Mesodermal cell (in vitro differentiated cells): ENCODE measurements around the gene KLHL2.
"Not testable (repeated sequence)": the region's sequence is repeated elsewhere in the genome, so short reads cannot be mapped to it uniquely, and the experiment has no call there.

Experiments
- H3K27ac ChIP-seq: 2 replicates; pipeline ENCODE4 v1.7.0; 2013; ENCODE audit warnings: mild to moderate bottlenecking, low read depth, low read length, moderate library complexity; ENCODE audit not compliant: severe bottlenecking
- H3K36me3 ChIP-seq: 2 replicates; pipeline ENCODE4 v1.7.1; 2013; ENCODE audit warnings: mild to moderate bottlenecking, low read length, moderate library complexity; ENCODE audit not compliant: control insufficient read depth, insufficient read depth
- H3K4me1 ChIP-seq: one replicate; pipeline ENCODE4 v1.7.1; 2013; ENCODE audit warnings: mild to moderate bottlenecking, low read length; ENCODE audit not compliant: insufficient read depth, control insufficient read depth, poor library complexity, severe bottlenecking
- H3K4me3 ChIP-seq: 2 replicates; pipeline ENCODE4 v1.7.0; 2013; ENCODE audit warnings: low read length, control low read depth, mild to moderate bottlenecking; ENCODE audit not compliant: insufficient read depth, poor library complexity, severe bottlenecking; ENCODE audit errors: extremely low read depth
- H3K9me3 ChIP-seq: 2 replicates; pipeline ENCODE4 v1.7.1; 2013; ENCODE audit warnings: mild to moderate bottlenecking, low read length, moderate library complexity; ENCODE audit not compliant: control insufficient read depth
- WGBS, 2 experiments: methylation state at CpG; one replicate each; pipeline ENCODE4 v1.1.5; 2013; ENCODE audit warnings: missing lambda C conversion rate in 2 of 2; ENCODE audit not compliant: insufficient coverage in 2 of 2; 5-methylcytosine and 5-hydroxymethylcytosine counted together

The KLHL2 gene

DNA sequence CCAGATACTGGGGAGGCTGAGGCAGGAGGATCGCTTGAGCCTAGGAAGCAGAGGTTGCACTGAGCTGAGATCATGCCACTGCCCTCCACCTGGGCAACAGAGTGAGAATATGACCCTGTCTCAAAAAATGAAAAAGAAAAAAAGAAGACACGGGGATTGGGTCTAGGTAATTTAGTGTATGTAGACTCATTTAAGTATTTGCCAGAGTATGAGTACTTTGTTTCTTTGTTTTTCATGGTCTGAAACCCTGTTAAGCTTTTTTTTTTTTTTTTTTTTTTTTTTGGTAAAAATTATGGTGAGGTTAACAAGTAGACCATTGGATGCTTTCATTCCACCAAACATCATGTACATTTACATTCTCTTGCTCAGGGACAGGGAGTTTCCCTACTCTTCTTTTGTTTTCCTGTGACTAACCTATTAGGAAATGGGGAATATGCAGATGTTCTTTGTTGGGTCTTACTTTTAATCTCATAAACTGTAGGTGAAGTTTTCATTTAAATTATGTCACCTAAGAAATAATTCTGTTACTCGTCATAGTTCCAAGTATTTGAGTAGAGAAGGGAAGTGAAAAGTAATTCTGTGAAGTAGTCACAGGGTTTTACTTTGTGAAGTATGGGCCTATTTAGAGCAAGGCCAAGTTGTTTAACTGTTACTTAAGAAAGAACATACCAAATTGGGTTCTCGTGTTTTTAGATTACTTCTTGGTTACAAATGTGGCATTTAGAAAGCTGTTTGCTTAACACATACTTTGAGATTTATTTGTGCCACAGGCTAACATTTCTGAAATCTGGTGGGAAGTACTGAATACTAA is 25.5 kb downstream of the KLHL2 start:
- 90 to 92% methylated on average over 3 of the region's 4 CpGs for WGBS, 2 experiments

DNA sequence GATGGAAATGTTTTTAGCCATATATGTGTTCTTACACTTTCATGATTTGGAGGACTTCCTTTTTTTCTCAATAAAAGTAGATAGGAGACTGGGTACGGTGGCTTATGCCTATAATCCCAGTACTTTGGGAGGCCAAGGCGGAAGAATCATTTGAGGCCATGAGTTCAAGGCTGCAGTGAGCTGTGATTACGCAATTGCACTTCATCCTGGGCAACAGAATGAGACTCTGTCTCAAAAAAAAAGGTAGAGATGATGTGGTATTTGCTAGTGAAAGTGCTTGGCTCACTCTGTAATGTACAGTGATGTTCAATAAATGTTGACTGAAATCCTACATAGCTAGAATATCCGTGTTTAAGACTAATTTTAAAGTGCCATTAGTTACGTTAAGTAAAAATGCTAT is 27.4 kb downstream of the KLHL2 start:
- Histone ChIP-seq H3K36me3 (peaks cover 4% of the 10 kb centered on the region), H3K9me3 (no peaks in the 10 kb centered on the region), H3K4me1 (peaks cover 2% of the 10 kb centered on the region), H3K27ac (no peak overlapping the region), H3K4me3 (no peak overlapping the region)
- WGBS, 2 experiments, result 81 to 87% methylated on average over 2 of the region's 5 CpGs

More for the DNA sequence above, 25.5 kb downstream of the KLHL2 start:
- not testable (repeated sequence) for H3K4me1 ChIP-seq, H3K27ac ChIP-seq, H3K36me3 ChIP-seq, H3K4me3 ChIP-seq, H3K9me3 ChIP-seq

GRCh38 chr4:165236852-165237251 is 29.5 kb downstream of the KLHL2 start:
- not testable (repeated sequence) for H3K9me3 ChIP-seq, H3K36me3 ChIP-seq, H3K4me3 ChIP-seq, H3K4me1 ChIP-seq, H3K27ac ChIP-seq
- no CpG with 5 or more reads among the region's 1 CpG for WGBS, 2 experiments

DNA sequence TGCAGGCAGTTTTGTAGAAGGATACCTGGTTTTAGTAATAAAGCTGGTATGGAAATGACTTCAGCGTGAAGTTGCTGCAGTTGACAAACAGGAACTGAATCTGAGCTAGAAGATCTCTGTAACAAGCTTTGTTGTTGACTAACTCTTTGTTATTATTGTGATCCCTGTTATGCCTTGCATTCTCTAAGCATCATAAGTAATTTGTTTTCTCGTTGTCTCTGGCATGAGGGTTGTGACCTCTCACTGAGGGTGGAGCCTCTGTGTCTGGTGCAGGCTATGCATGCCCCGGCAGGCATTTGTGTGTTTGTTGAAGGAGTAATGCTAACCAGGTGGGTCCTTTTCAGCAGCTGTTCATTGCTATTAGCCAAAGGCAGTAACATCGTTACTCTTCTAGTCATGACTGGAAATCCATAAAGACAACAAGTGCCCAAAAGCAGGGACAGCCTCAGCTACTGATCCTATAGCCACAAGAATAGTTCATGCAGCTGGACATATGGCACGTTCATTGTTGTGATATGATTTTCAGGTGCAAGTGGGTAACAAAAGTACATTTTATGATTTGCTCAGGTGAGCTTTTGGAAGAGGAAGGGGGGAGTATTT is 30.8 kb downstream of the KLHL2 start:
- not testable (repeated sequence) for H3K4me1 ChIP-seq, H3K36me3 ChIP-seq, H3K4me3 ChIP-seq, H3K27ac ChIP-seq, H3K9me3 ChIP-seq
- 75 to 88% methylated on average over 1 to 2 of the region's 5 CpGs for WGBS, 2 experiments

GRCh38 chr4:165240761-165241160 is 33.4 kb downstream of the KLHL2 start:
- H3K9me3 ChIP-seq, H3K4me1 ChIP-seq, H3K36me3 ChIP-seq, H3K27ac ChIP-seq, H3K4me3 ChIP-seq: not testable (repeated sequence)

DNA sequence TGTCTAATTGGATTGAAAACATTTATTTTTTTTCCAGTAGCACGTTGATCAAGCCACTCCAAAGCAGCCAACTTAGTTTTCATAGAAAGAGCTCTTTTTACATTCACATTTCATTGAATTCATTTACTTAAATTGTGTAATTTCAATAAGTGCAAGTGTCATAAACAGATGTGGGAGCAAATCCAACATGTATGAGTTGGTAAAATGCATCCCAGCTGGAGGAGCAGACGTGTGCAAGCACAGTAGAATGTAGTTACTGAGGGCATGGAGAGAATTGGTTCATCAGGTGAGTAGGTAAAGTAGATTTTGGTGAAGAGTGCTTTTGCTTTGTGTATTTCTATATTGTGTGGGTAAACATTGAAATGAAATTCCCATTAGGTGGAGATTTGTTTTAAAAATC is 36.8 kb downstream of the KLHL2 start:
- not testable (repeated sequence) for H3K36me3 ChIP-seq, H3K4me1 ChIP-seq, H3K4me3 ChIP-seq, H3K9me3 ChIP-seq, H3K27ac ChIP-seq
- 85 to 100% methylated on average over 1 of the region's 2 CpGs for WGBS, 2 experiments

- H3K9me3 ChIP-seq, H3K4me1 ChIP-seq, H3K36me3 ChIP-seq, H3K4me3 ChIP-seq, H3K27ac ChIP-seq: not testable (repeated sequence)
- WGBS, 2 experiments, result 89 to 92% methylated on average over 5 of the region's 10 CpGs
Observed at GRCh38 chr4:165244587-165245186, 37.3 kb downstream of the KLHL2 start.

DNA sequence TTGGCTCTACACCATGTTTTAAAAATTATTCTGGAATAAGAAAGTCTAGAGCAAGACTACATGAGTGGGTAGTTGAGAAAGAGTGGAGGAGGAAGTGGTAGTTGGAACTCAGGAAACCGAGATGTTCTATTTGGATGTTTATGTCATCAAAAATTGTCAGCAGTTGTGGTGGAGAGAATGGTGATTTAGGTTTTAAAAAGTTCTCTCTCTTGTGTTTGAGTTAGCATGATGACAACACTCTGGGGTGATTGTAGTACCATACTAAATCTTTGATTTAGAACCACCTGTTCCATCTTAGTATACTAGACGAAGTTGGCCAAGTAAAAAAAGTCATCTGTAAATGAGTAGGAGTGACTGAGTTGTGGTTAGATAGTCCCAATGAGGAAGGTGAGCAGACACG is 40.7 kb downstream of the KLHL2 start:
- Histone ChIP-seq H3K9me3 (no peaks in the 10 kb centered on the region), H3K36me3 (no peaks in the 10 kb centered on the region), H3K4me1 (no peaks in the 10 kb centered on the region), H3K4me3 (no peak overlapping the region), H3K27ac (no peak overlapping the region)
- 94 to 100% methylated on average over 1 to 2 of the region's 3 CpGs for WGBS, 2 experiments

GRCh38 chr4:165248904-165249303 is 41.5 kb downstream of the KLHL2 start:
- H3K4me1 ChIP-seq, H3K36me3 ChIP-seq, H3K27ac ChIP-seq, H3K4me3 ChIP-seq, H3K9me3 ChIP-seq: not testable (repeated sequence)
- WGBS, 2 experiments, result no CpG with 5 or more reads among the region's 1 CpG

GRCh38 chr4:165254771-165255170 is 47.4 kb downstream of the KLHL2 start:
- WGBS, 2 experiments, result 67 to 94% methylated on average over 1 to 2 of the region's 3 CpGs

GRCh38 chr4:165255439-165255838 is 48.1 kb downstream of the KLHL2 start:
- not testable (repeated sequence) for H3K9me3 ChIP-seq, H3K4me1 ChIP-seq, H3K4me3 ChIP-seq, H3K27ac ChIP-seq, H3K36me3 ChIP-seq
- 100% methylated on average over 1 of the region's 4 CpGs; no CpG with 5 or more reads in 1 of the 2 experiments for WGBS, 2 experiments

More at GRCh38 chr4:165254771-165255170, 47.4 kb downstream of the KLHL2 start:
- H3K4me1 ChIP-seq, H3K27ac ChIP-seq, H3K4me3 ChIP-seq, H3K9me3 ChIP-seq, H3K36me3 ChIP-seq: not testable (repeated sequence)
